K562 (cell line): Measurements from ENCODE around the gene MTA1. TPM values are rescaled to one million over a fixed set of nuclear protein-coding genes. Genes with fewer than 3 reads are reported as not detected.

ENCODE experiments used
- ATAC-seq: fragments of 200-7000 bp; cut with Tn5 transposase; 3 replicates; pipeline ENCODE4 v1.9.1; 2020; ENCODE audit warnings: moderate library complexity
- BruUV-seq: library from RNA; stranded (reverse); fragments of 400-500 nt; replicated peaks from 2 replicates; lab custom pipeline; 2021; lab: Mats Ljungman, UMichigan
- CTCF ChIA-PET: fragments of 300-600 bp; formaldehyde crosslinking; extraction: SDS; loops from one replicate; lab custom pipeline; 2021; ENCODE audit warnings: low intra/inter-chr PET ratio; lab: Yijun Ruan, JAX
- POLR2A ChIA-PET: fragments of 300-600, 350-650 bp; sonication (Branson Sonifier 250); formaldehyde crosslinking; extraction: SDS; loops from one replicate; lab custom pipeline; 2021; ENCODE audit warnings: antibody characterized with exemption, inconsistent platforms; lab: Yijun Ruan, JAX
- DNase-seq, 4 experiments: peaks; one replicate each; pipeline versions ENCODE4 v3.0.0 to v3.0.0-alpha.2; 2011 to 2018; ENCODE audit warnings: low spot score in 3 of 4, mixed read lengths in 3 of 4; ENCODE audit errors: extremely low read depth in 1 of 4
- FAIRE-seq: peaks from 2 replicates; lab custom pipeline; 2011; peaks lifted over from hg19 to GRCh38; lab: Jason Lieb, UNC
- H2AFZ ChIP-seq: 2 replicates; pipeline ENCODE4 v1.6.0; 2011; ENCODE audit warnings: low read depth, low read length, control low read depth, inconsistent platforms
- H3K27ac ChIP-seq: fragments of 200-600 bp; 3 replicates; pipeline ENCODE4 v1.8.0; 2011; ENCODE audit warnings: low read depth, mild to moderate bottlenecking, control low read depth, inconsistent platforms, low read length, moderate library complexity, mixed read lengths; ENCODE audit errors: extremely low read depth
- H3K27me3 ChIP-seq, 2 experiments: fragments of 300-600 bp in 1 of 2; 2 replicates in 1 of 2; 3 replicates in 1 of 2; pipeline versions ENCODE4 v1.6.0 to v1.8.0; 2011; ENCODE audit warnings: inconsistent platforms in 2 of 2, low read length in 2 of 2, mild to moderate bottlenecking in 1 of 2, mixed read lengths in 1 of 2, moderate library complexity in 1 of 2; ENCODE audit not compliant: control insufficient read depth in 2 of 2, insufficient read depth in 2 of 2
- H3K36me3 ChIP-seq: fragments of 300-600 bp; 3 replicates; pipeline ENCODE4 v1.8.0; 2011; ENCODE audit warnings: mild to moderate bottlenecking, low read length, inconsistent platforms; ENCODE audit not compliant: control insufficient read depth, insufficient read depth
- H3K4me1 ChIP-seq, 2 experiments: fragments of 200-600 bp in 1 of 2; replicated peaks in 1 of 2; 2 replicates in 1 of 2; 3 replicates in 1 of 2; pipeline versions ENCODE4 v1.5.1 to v1.8.0; 2011; ENCODE audit warnings: inconsistent platforms in 2 of 2, low read length in 2 of 2, mild to moderate bottlenecking in 1 of 2, mixed read lengths in 1 of 2, moderate library complexity in 1 of 2; ENCODE audit not compliant: control insufficient read depth in 2 of 2, insufficient read depth in 2 of 2
- H3K4me2 ChIP-seq: 2 replicates; pipeline ENCODE4 v1.6.1; 2011; ENCODE audit warnings: low read length, control low read depth, inconsistent platforms, mixed read lengths; ENCODE audit not compliant: insufficient read depth
- H3K4me3 ChIP-seq: fragments of 200-600 bp; sonication (generic), shearing (Covaris generic); 2 replicates; pipeline ENCODE4 v1.5.1; 2016; ENCODE audit warnings: control low read depth, inconsistent platforms
- H3K79me2 ChIP-seq: fragments of 200-600 bp; 3 replicates; pipeline ENCODE4 v1.8.0; 2011; ENCODE audit warnings: low read length, inconsistent platforms; ENCODE audit not compliant: control insufficient read depth, insufficient read depth
- H3K9ac ChIP-seq, 2 experiments: 2 replicates each; pipeline versions ENCODE4 v1.6.0 to v1.6.1; 2011; ENCODE audit warnings: low read depth in 2 of 2, low read length in 2 of 2, control low read depth in 1 of 2, inconsistent platforms in 1 of 2, mild to moderate bottlenecking in 1 of 2, mixed read lengths in 1 of 2; ENCODE audit not compliant: insufficient read depth in 1 of 2
- H3K9me1 ChIP-seq: one replicate; pipeline ENCODE4 v1.6.0; 2011; ENCODE audit warnings: inconsistent platforms, mild to moderate bottlenecking, low read length, moderate library complexity; ENCODE audit not compliant: control insufficient read depth, insufficient read depth
- H3K9me3 ChIP-seq: replicated peaks from 2 replicates; pipeline ENCODE4 v1.5.1; 2011; ENCODE audit warnings: low read depth, low read length, inconsistent platforms; ENCODE audit not compliant: control insufficient read depth, insufficient read depth
- H4K20me1 ChIP-seq: replicated peaks from 2 replicates; pipeline ENCODE4 v1.6.1; 2011; ENCODE audit warnings: low read length, inconsistent platforms, mixed read lengths; ENCODE audit not compliant: control insufficient read depth, insufficient read depth
- COPS2 ChIP-seq: fragments of 450-650 bp; conservative IDR thresholded peaks from 2 replicates; pipeline ENCODE4 v1.6.1; 2016; ENCODE audit warnings: mild to moderate bottlenecking, moderate library complexity
- E2F6 ChIP-seq, 2 experiments: IDR thresholded peaks; 2 replicates each; pipeline ENCODE4 v1.6.1; 2011; ENCODE audit warnings: borderline replicate concordance in 1 of 2, control low read depth in 1 of 2, low read depth in 1 of 2, low read length in 1 of 2, mild to moderate bottlenecking in 1 of 2, mixed read lengths in 1 of 2, moderate library complexity in 1 of 2; ENCODE audit not compliant: insufficient read depth in 1 of 2, insufficient read length in 1 of 2, poor library complexity in 1 of 2, severe bottlenecking in 1 of 2; ENCODE audit errors: extremely low read depth in 1 of 2
- HDAC3 ChIP-seq: fragments of 450-650 bp; IDR thresholded peaks from 2 replicates; pipeline ENCODE4 v1.6.1; 2018; ENCODE audit warnings: borderline replicate concordance, mild to moderate bottlenecking, moderate library complexity; ENCODE audit not compliant: partially characterized antibody
- HMG20B ChIP-seq: fragments of 250-450 bp; sonication (Bioruptor Pico); IDR thresholded peaks from 2 replicates; pipeline ENCODE4 v1.5.0; 2021; ENCODE audit warnings: mild to moderate bottlenecking
- KDM4B ChIP-seq, 2 experiments: fragments of 450-650 bp in 1 of 2; sonication (generic) in 1 of 2; IDR thresholded peaks; 2 replicates each; pipeline ENCODE4 v1.6.1; 2016 to 2017; ENCODE audit warnings: borderline replicate concordance in 2 of 2, antibody characterized with exemption in 1 of 2, low read depth in 1 of 2, mild to moderate bottlenecking in 1 of 2
- KLF10 ChIP-seq: fragments of 250-450 bp; sonication (Bioruptor Pico); IDR thresholded peaks from 2 replicates; pipeline ENCODE4 v1.6.1; 2021; ENCODE audit warnings: matching md5 sums
- MXD1 ChIP-seq: fragments of 250-450 bp; sonication (Bioruptor Pico); IDR thresholded peaks from 2 replicates; pipeline ENCODE4 v1.8.0; 2021; ENCODE audit warnings: borderline replicate concordance, mild to moderate bottlenecking, moderate library complexity; ENCODE audit not compliant: poor library complexity, severe bottlenecking
- NFE2 ChIP-seq: IDR thresholded peaks from 2 replicates; pipeline ENCODE4 v1.6.1; 2014; ENCODE audit warnings: antibody characterized with exemption, low read depth
- PATZ1 ChIP-seq: fragments of 250-450 bp; sonication (Bioruptor Pico); IDR thresholded peaks from 2 replicates; pipeline ENCODE4 v1.5.0; 2020; ENCODE audit warnings: mild to moderate bottlenecking, borderline replicate concordance
- RBFOX2 ChIP-seq: fragments of 200-400 bp; formaldehyde crosslinking; IDR thresholded peaks from 2 replicates; pipeline ENCODE4 v1.6.1; 2017; ENCODE audit warnings: low read depth, mild to moderate bottlenecking, low read length, moderate library complexity
- RNF2 ChIP-seq: sonication (generic); IDR thresholded peaks from 2 replicates; pipeline ENCODE4 v1.6.1; 2016
- SRSF3 ChIP-seq: fragments of 200-400 bp; formaldehyde crosslinking; IDR thresholded peaks from 2 replicates; pipeline ENCODE4 v1.6.1; 2016; ENCODE audit warnings: mild to moderate bottlenecking, low read length, moderate library complexity; ENCODE audit not compliant: insufficient read depth
- TBP ChIP-seq: optimal IDR thresholded peaks from 2 replicates; pipeline ENCODE3; 2011; ENCODE audit warnings: low read depth, low read length, improper control_type of control experiment
- XRCC5 ChIP-seq: fragments of 200-400 bp; formaldehyde crosslinking; IDR thresholded peaks from 2 replicates; pipeline ENCODE4 v1.6.1; 2017; ENCODE audit warnings: low read depth, mild to moderate bottlenecking, low read length
- ZNF12 ChIP-seq: sonication (generic); formaldehyde crosslinking; IDR thresholded peaks from 2 replicates; pipeline ENCODE4 v1.4.0; 2020; ENCODE audit warnings: mild to moderate bottlenecking, missing genetic modification reagents
- ZNF311 ChIP-seq: fragments of 250-450 bp; sonication (Bioruptor Pico); IDR thresholded peaks from 2 replicates; pipeline ENCODE4 v1.4.0; 2020; ENCODE audit warnings: mild to moderate bottlenecking, moderate library complexity
- WGBS: fragments of 100-300 bp; shearing (Covaris generic); methylation state at CpG from one replicate; pipeline ENCODE4 v1.1.6; 2016; ENCODE audit warnings: low coverage, mixed read lengths; ENCODE audit not compliant: insufficient coverage; ENCODE audit errors: missing lambda C conversion rate; 5-methylcytosine and 5-hydroxymethylcytosine counted together
- in situ Hi-C: fragments of 300-500 bp; cut with MboI; formaldehyde crosslinking; loops from 4 replicates; pipeline ENCODE4 v1.15.0; 2018; ENCODE audit warnings: inconsistent platforms, mixed read lengths
- intact Hi-C: fragments of 100-400 bp; cut with micrococcal nuclease; formaldehyde crosslinking; loops from 2 replicates; pipeline ENCODE4 v1.14.2; 2022
- polyA plus RNA-seq, 8 experiments: library from polyadenylated mRNA; depleted of rRNA in 4 of 8; stranded (reverse) in 5 of 8; unstranded in 3 of 8; fragments of >200 nt; fragmentation: Nextera tagmentation in 2 of 8; fragmentation: Illumina TruSeq in 1 of 8; extraction: Ambion mirVana in 2 of 8; extraction: Trizol in 1 of 8; gene quantifications; 2 replicates each; pipeline versions ENCODE4 v1.2.1 to v1.2.3, GENCODE V29; 2011 to 2014; ENCODE audit warnings: inconsistent platforms in 1 of 8, missing spikeins in 1 of 8
- total RNA-seq, 7 experiments: library from RNA; depleted of rRNA in 6 of 7; stranded (reverse); fragments of >200 nt in 6 of 7; fragmentation: Illumina TruSeq in 2 of 7; extraction: Trizol in 2 of 7; gene quantifications; 2 replicates each; pipeline versions ENCODE4 v1.2.1 to v1.2.3, GENCODE V29; 2011 to 2021; ENCODE audit warnings: low replicate concordance in 1 of 7

Gene MTA1
- total and polyA plus RNA-seq, 9 of the 15 experiments (the other 6 are each of a cell fraction or from before 2014, with no cell fraction given), result 0.13 to 118 (median 32.3) TPM

DNA sequence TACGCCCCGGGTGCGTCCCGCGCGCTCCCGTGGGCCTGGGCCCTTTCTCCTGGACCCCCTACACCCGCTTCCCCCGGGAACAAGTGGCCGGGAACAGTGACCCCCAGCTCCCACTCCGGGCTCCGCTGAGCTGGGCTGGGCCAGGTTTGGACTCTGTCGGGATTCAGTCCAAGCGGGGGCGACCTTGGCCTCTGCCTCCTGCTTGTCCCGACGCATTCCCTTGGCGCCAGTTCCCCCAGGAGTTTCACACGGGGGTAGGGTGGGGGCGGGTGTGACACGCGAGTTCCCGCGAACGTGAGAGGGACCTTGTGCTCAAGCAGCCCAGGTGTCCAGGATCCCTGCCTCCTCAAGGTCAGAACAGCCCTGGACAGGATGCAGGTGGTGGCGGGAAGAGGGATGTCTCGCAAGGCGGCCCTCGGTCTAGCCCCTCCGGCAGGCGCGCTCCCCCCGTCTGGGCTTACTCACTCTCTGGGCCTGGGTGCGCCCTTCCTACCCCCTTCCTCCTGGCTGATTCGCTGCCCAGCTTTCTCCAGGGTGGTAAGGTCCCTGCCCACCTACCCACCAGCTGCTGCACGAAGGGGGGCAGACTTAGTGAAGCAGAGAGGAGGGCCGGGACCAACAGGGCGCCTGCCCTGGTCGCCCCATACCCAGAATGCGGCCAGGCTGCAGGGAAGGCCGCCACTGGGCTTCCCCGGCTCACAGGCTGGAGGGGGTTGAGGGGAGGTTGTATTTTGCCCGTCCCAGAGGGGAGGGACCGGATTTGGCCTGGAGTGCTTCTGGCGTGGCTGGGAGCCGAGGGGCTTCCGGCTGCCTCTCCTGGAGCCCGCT lies 55.9 kb downstream of the MTA1 start:
- H3K27ac ChIP-seq, result no peak overlapping the region
- TF ChIP-seq HMG20B (no peak), COPS2 (no peak), PATZ1 (CRISPR knock-in tag) (no peak), SRSF3 (no peak), HDAC3 (no peak), ZNF311 (CRISPR knock-in tag) (no peak), XRCC5 (no peak), NFE2 (no peak), ZNF12 (CRISPR knock-in tag) (no peak), E2F6 (IDR thresholded peaks at IDR 0.05; ENCODE audit: borderline replicate concordance in 1 of 2, extremely low read depth in 1 of 2, insufficient read depth in 1 of 2, insufficient read length in 1 of 2, low read depth in 1 of 2, low read length in 1 of 2, poor library complexity in 1 of 2, severe bottlenecking in 1 of 2) (no peak), RBFOX2 (no peak), TBP (no peak), KLF10 (CRISPR knock-in tag) (no peak), MXD1 (CRISPR knock-in tag) (no peak), KDM4B (IDR thresholded peaks at IDR 0.05; ENCODE audit: borderline replicate concordance in 2 of 2, low read depth in 1 of 2) (no peak), RNF2 (no peak)

More for the DNA sequence above, 55.9 kb downstream of the MTA1 start:
- Histone ChIP-seq H2AFZ (no peak overlapping the region), H3K4me1 (peaks cover 0 to 92% of the 10 kb centered on the region in 2 experiments; a peak in 2 of 5 replicates), H3K36me3 (no peaks in the 10 kb centered on the region), H3K4me3 (no peak overlapping the region; the same call in 1 of the 2 replicates), H3K9me1 (no peaks in the 10 kb centered on the region), H3K4me2 (no peak overlapping the region), H3K9ac (no peak overlapping the region; a peak in 1 of 4 replicates), H3K79me2 (no peaks in the 10 kb centered on the region), H3K9me3 (no peaks in the 10 kb centered on the region), H4K20me1 (no peaks in the 10 kb centered on the region; the same call in 1 of the 2 replicates), H3K27me3 (peaks cover 0 to 7% of the 10 kb centered on the region in 2 experiments; a peak in 1 of 5 replicates)
- intact Hi-C loops, result loop anchor here (10.0 kb wide), 1 partner anchor 49 kb away; the partner anchor contains the start of gene TMEM121
- ATAC-seq (no peak), FAIRE-seq (no peak), DNase-seq (no peak)
- POLR2A ChIA-PET, result no interaction called here
- in situ Hi-C loops, result no loop called here
- CTCF ChIA-PET, result interaction anchor here (0.7 kb wide), 1 partner anchor 564 kb away, joined by 3 read pairs; no protein-coding TSS in a partner anchor
- no TSS peak for BruUV-seq
- 34% methylated on average over 8 of the region's 48 CpGs for WGBS
